ENCODE results near the gene SYNJ2.

SYNJ2 gene

GRCh38 chr6:158143700-158144099, 162.0 kb downstream of the SYNJ2 start:
- TF ChIP-seq JUND (IDR thresholded peaks at IDR 0.05; ENCODE audit: low read depth) = no peak
- no peak for DNase-seq (ENCODE audit: low read depth in 1 of 2, low spot score in 1 of 2)
- in situ Hi-C loops (cut with HindIII; ENCODE audit: low pct_unique_long_range_greater_than_20kb, low sequenced_read_pairs) = no loop called here
